Activated CD8-positive, alpha-beta memory T cell treated with anti-CD3 and anti-CD28 coated beads, Interleukin-2, amount 50 U/mL, for 24 hours (primary cell): ENCODE data around the gene CYB5R3.
"Not testable (repeated sequence)": the region's sequence is repeated elsewhere in the genome, so short reads cannot be mapped to it uniquely, and the experiment has no call there.

Experiments used
- DNase-seq: peaks from one replicate; pipeline ENCODE4 v3.0.0-alpha.2; 2020; ENCODE audit errors: extremely low read depth

Gene CYB5R3

DNA sequence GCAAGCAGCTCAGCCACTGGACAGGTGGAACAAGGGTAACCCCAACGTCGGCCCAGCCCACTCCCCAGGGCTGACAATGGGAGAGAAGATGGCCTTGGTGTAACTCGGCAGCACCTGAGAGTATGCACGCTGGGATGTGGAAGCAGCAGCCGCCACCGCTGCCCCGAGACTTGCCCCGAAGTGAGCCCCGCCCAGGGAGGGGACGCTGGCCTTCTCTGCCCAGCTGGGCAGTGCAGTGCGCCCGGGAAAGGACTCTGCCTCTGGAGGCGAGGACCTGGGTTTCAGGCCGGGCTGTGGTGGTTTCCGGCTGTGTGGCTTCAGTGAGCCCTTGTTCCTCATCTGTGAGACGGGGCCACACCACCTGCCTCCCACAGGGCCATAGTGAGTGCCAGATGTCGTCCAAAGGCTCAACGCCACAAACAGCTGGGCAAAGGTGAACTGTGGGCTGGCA lies 25.9 kb downstream of the CYB5R3 start:
- no peak for DNase-seq

DNA sequence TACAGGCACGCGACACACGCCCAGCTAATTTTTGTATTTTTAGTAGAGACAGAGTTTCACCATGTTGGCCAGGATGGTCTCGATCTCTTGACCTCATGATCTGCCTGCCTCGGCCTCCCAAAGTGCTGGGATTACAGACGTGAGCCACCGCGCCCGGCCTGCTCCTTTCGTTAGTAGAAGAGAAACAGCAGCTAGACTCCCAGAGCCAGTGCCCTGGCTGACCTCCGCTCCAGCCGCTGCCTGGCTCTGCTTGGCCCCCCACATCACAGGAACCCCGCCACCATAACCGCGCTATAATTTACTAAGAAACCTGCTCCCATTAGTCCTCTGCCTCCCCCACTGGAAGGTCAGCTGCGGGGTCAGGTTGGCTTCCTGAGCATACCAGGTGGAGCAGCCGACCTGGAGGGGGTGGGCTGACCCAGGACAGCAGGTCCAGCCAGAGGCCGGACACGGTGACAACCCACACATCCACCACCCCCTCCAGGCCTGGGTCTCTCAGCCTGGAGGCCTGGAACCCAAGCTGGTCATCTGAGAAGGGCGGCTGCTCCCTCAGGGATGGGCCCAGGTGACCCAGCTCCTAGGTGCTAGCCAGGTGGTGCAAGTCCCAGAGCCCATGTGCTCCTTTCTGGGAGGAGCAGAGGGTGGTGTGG lies 27.0 kb downstream of the CYB5R3 start:
- DNase-seq: no peak

GRCh38 chr22:42621505-42622002 lies 27.6 kb downstream of the CYB5R3 start:
- DNase-seq: no peak

DNA sequence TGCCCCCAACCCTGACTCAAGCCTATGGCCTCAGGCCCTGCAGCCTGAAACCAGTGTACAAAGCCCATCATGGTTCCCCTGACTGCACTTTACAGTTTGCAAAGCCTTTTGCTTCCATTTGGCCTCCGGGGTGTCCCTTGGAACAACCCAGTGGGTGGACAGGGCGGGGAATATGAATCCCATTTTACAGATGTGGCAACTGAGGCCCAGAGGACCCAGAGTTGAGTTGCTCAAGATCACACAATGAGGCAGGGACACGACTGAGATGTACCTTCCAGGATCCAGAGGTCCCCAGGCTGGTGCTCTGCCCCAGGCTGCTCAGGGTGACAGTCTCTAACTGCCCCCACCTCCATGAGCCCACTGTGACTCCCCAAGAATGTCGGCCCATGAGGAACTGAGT lies 29.1 kb downstream of the CYB5R3 start:
- DNase-seq: no peak

DNA sequence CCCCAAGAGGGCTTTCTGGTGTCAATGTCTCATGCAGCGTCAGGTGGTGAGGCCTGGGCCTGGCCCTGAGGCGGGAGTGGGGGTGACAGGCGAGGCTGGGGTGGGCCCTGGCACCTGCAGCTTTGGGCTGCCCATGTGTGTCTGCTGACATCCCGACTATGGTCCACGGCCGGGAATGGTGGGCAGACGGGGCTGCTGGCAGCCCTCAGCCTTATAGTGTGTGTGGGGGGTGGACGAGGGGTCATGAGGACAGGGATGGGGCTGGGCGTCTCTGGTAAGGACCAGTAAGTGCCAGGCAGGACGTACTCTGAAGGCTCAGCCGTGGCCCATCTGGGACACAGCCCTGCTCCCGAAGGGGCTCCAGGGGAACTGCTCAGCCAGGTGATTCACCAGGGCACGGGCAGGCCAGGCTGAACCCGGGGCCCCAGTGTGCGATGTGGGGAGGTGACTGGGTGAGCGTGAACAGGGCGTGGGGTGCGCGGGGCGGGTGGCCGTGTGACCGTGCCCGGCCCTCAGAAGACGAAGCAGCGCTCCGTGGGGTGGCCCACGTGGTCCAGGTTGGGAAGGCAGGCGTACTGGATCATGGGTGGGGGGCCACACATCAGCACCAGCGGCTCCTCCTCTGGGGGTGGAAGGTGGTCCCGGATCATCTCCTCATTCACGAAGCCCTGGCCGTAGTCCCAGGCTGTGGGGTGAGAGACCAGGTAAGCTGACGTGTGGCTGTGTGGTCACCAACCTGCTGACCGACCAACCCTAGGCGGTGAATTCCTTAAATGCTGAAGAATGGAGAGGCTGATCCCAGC lies 29.7 kb downstream of the CYB5R3 start:
- DNase-seq: no peak

DNA sequence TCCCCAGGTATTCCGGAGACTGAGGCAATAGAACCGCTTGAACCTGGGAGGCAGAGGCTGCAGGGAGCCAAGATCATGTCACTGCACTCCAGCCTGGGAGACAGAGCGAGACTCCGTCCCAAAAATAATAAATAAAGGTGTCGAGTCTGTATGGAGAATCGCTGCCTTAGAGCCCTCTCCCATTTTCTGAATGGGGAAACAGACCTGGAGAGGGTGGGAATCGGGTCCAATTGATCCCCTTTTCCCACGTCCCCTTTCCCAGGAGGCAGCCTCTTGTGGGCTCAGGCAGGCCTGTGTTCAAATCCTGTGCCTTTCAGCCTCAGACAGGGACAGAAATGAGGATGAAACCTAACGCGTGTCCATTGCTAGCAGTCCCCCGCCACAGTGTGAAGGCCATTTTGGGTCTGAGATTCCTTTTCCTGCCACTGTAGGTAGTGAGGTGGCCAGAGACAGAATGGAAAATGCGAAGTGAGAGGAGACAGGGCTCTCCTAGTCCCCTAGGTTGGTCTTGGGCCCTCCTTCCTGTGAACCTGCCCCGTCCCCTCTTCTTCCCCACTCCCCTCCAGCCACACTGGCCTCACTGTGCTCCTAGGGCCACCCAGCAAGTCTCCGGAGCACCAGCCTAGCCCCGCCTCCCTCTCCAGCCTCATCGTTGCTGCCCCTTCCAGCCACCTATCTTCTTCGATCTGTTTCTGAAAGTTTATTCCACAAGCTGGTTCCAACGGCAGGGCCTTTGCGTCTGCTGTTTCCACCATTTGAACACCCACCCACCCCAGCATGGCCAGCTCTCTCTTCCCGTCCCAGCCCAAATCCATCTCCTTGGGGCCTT lies 31.8 kb downstream of the CYB5R3 start:
- no peak for DNase-seq

DNA sequence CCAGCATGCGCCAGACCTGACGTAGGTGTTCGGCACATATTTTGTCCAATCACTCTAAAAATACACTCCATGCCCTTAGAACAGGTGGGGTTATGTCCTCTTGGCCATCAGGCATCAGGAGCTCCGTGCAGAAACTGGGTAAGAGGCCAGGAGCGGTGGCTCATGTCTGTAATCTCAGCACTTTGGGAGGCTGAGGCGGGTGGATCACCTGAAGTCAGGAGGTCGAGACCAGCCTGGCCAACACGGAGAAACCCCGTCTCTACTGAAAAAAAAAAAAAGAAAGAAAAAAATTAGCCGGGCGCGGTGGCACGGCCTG lies 33.4 kb downstream of the CYB5R3 start:
- not testable (repeated sequence) for DNase-seq

GRCh38 chr22:42615092-42615859 lies 33.9 kb downstream of the CYB5R3 start:
- DNase-seq: peak; percentile 89

DNA sequence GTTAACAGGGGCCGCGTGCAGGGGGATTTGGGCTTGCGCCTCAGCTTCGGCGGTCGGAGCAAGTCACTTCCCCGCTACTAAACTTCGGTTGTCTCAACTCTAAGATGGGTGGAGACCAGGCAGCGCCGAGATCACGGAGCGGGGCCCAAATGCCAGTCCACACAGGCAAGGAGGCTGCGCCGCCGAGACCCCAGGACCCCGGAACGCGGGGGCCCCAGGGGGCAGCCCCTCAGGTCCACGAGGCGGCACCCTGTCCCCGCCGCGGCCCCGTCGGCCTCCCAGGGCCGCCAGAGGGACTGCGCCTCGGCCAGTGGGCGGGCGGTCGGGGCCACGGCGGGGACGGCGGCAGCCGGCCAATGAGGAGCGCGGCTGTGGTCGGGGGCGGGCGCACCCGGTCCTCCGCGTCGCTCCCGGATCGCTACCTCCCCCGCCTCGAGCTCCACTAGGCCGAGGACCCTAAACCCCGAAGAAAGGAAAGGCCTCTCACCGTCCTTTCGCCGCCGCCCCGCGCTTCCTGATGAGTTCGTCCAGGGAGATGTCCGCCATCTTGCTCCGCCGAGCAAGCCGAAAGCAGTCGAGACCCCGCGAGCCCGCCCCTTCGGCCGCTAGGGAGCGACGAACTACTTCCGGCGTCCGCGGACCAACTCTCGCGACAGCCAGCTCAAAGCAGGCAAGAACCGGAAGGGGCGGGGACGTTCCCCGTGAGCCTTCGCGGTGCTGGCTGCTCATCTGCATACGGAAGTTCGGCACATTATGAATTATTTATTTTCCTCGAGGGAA lies 34.7 kb downstream of the CYB5R3 start, which contains the start of gene POLDIP3:
Gene POLDIP3 (minus strand): TSS at position 572 of the 780 bp plus-strand sequence. CDS start 26 bp downstream, at position 546.
- DNase-seq: peak; percentile 98

DNA sequence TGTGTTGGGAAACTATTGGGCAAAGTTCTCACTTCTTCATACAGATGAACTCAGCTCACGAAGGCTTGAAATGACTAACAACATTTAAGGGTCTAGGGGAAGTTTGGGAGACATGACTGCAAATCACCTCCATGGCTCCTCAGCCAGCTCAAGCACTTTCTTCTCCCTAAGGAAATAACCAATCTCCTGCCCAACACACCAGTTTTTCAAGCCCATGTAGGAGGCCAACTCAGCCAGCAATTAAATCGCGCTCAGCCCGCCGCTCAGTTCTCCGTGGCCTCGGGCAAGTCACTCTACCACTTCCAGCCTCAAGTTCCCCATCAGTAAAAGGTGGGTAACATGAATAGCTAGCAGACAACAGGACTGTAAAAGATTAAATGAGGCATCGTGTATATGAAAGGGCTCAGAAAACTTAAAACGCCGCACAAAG lies 35.3 kb downstream of the CYB5R3 start:
- DNase-seq: no peak

GRCh38 chr22:42612336-42612735 lies 36.9 kb downstream of the CYB5R3 start:
- no peak for DNase-seq

- DNase-seq: no peak
Measured at GRCh38 chr22:42611051-42611450, 38.1 kb downstream of the CYB5R3 start.

DNA sequence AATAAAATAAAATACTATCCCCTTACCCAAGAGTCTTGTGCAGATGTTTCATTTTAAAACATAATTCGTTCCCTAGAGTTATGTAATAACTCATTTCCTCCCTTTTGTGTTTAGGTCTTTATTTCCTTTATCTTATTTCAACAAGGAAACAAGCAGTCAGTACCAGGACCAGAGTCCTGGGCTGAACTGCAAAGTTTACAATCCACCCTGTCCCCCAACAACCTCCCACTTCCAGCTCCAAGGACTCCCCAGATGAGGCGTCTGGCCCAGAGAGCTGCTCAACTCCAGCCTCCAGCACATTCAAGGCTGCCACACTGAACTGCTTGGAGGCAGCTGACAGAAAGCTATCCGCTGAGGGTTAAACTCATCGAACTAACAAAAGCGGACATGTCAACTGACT lies 39.0 kb downstream of the CYB5R3 start:
- DNase-seq: no peak

- DNase-seq: no peak
Measured at GRCh38 chr22:42608823-42609361, 40.3 kb downstream of the CYB5R3 start.

DNA sequence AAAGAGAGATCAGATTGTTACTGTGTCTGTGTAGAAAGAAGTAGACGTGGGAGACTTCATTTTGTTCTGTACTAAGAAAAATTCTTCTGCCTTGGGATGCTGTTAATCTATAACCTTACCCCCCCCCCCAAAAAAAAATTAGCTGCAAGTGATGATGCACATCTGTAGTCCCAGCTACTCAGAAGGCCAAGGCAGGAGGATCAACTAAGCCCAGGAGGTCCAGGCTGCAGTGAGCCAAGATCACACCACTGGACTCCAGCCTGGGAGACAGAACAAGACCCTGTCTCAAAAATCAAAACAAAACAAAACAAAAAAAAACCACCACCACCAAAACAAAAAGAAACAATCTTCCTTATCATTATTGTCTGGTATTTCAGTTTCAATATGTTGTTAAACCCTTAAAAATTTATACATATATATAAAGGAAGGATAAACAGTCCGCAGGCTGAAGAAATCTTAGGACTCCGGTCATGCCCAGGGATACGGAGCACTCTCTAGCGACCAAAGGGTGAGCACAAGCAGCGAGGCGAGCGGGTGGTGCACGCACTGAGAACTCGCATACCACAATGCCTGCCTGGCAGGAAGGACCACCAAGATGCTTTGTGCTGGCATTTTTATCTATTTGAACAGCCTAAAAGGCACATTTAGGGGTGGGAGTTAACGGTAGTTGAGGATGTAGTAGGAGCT lies 40.9 kb downstream of the CYB5R3 start:
- DNase-seq: no peak

GRCh38 chr22:42607641-42608040 lies 41.6 kb downstream of the CYB5R3 start:
- DNase-seq: not testable (repeated sequence)

DNA sequence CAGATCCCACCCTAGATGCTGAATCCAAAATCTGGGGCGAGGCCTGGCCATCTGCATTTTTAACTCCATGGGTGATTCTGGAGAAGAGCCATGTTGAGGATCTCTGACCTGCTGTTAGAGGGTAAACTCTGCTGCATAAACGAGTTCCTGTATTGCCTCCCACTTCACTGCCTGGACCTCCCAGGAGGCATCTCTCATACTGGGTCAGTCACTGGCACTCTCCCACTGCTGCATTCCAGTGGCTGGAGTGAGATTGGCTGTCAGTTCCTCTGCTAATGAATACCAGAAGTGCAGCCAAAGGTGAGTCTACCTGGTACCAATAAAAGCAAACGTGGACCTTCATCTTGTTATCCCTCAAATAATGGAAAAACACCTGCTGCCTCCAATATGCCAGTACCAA lies 44.8 kb downstream of the CYB5R3 start:
- no peak for DNase-seq

GRCh38 chr22:42603427-42603826 lies 45.8 kb downstream of the CYB5R3 start:
- DNase-seq: no peak

GRCh38 chr22:42602470-42602869 lies 46.7 kb downstream of the CYB5R3 start:
- DNase-seq: no peak
